22Rv1 (cell line): Measurements from ENCODE around the gene LSM8.

Source experiments
- H3K27ac ChIP-seq: fragments of 450-650 bp; 2 replicates; pipeline ENCODE4 v1.5.1; 2017
- ZFX ChIP-seq: fragments of 450-650 bp; IDR thresholded peaks from 2 replicates; pipeline ENCODE4 v1.6.1; 2017; ENCODE audit warnings: antibody characterized with exemption, borderline replicate concordance
- TF ChIP-seq, protein P1 (sequence below): fragments of 450-650 bp; IDR thresholded peaks from 2 replicates; pipeline ENCODE4 v1.5.1; 2017; ENCODE audit warnings: mild to moderate bottlenecking

The LSM8 gene

DNA sequence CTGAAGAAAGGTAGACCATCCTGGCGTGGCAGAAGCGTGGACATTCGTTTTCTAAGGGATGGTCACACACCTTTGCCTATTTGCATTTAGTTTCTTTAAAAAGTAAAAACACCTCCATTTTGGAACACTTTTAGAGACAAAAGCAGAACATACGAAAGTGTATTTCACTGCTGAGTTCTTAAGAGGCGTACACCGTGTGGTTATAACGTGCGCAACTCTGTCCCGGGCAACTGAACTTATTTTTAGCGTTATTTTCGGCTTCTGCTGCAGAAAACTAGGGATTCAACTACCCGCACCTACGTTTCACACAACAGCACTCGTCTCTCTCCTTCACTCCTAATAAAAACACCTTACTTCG is 557 bp upstream of the LSM8 start:
- TF ChIP-seq ZFX: no peak
- peak overlapping the region; percentile 87 for H3K27ac ChIP-seq

DNA sequence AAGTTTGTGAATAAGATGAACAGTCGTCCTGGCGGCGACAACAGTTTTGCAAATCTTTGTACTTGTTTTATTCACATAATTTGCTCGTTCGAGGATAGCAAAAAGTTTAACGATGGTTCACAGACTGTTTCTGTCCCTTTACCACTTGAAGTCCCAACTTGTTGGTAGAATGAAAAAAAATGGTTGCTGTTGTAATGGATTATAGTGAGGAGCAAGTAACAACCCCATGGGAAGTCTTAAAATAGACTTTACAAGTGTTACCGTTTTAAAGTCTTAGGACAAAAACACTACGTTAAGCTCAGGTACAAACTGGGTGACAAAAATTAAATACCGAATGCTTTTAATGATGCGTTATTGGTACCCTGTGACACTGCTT is 589 bp downstream of the LSM8 start:
- no peak for TF ChIP-seq ZFX
- TF ChIP-seq, protein P1, sequence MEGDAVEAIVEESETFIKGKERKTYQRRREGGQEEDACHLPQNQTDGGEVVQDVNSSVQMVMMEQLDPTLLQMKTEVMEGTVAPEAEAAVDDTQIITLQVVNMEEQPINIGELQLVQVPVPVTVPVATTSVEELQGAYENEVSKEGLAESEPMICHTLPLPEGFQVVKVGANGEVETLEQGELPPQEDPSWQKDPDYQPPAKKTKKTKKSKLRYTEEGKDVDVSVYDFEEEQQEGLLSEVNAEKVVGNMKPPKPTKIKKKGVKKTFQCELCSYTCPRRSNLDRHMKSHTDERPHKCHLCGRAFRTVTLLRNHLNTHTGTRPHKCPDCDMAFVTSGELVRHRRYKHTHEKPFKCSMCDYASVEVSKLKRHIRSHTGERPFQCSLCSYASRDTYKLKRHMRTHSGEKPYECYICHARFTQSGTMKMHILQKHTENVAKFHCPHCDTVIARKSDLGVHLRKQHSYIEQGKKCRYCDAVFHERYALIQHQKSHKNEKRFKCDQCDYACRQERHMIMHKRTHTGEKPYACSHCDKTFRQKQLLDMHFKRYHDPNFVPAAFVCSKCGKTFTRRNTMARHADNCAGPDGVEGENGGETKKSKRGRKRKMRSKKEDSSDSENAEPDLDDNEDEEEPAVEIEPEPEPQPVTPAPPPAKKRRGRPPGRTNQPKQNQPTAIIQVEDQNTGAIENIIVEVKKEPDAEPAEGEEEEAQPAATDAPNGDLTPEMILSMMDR: no peak
- H3K27ac ChIP-seq: peak overlapping the region; percentile 87

DNA sequence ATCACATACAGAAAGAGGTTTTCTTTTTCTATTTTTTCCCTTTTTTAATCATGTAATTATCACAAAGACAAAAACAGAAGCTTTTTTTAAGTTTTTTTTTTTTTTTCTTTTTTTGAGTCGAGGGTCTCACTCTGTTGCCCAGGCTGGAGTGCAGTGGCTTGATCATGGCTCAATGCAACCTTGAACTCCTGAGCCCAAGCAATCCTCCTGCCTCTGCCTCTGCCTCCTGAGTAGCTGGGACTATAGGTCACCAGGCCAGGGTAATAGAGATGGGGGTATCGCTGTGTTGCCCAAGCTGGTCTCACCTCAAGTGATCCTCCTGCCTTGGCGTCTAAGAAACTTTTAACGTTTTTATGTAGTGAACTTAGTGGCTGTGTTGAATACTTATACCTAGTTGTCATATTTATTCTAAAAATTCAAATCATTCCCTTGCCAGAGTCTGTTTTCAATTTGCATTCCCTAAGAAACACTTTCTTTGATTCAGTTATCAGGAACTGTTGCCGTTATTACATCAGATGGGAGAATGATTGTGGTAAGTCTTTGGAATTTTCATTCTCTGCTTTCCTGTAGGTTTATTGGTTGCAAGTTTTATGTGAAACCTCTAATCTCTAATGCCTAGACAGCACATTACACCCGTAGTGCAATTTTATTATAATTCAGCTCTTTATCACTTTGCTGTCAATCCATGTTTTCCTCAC is 1.3 kb downstream of the LSM8 start:
- peak overlapping the region; percentile 87; the same call in 1 of the 2 replicates for H3K27ac ChIP-seq
- TF ChIP-seq, protein P1: no peak
- no peak for TF ChIP-seq ZFX

DNA sequence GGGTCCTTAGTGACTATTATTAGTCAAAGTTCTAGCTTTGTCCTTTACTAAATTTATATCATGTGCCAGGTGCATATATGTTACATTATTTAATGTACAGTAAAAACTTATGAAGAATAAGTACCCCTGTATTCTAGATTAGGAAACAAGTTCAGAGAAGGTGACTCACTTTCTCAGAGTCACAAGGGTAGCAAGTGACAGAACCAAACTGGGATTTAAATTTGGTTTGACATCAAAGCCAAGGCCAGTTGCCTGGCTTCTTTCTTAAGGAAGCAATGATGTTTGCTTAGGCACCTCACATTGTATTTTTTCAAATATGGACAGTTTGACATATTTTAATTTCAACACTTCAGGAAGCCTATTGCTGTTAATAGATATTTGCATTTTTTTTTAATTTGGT is 2.5 kb downstream of the LSM8 start:
- TF ChIP-seq, protein P1: no peak
- TF ChIP-seq ZFX: no peak

DNA sequence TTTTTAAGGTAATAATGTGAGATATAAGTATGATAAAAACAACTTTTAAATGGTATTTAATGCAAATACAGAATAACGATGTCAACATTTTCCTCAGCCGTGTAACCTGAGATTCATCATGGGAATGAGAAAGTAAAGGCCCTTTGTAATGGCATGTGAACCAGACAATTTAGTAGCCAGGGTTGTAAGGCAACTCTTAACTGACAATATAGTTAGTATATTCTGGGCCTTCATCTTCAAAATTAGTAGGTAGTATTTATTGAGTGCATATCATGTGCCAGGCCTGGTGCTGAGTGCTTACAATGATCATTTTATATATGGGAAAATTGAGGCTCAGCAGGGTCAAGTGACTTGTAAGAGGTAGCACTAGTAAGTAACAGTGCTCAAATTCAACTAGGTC is 10.6 kb downstream of the LSM8 start:
- peak overlapping the region; percentile 36 for H3K27ac ChIP-seq
- TF ChIP-seq, protein P1: no peak
- TF ChIP-seq ZFX: no peak

More for the DNA sequence above, 2.5 kb downstream of the LSM8 start:
- H3K27ac ChIP-seq: no peak overlapping the region

DNA sequence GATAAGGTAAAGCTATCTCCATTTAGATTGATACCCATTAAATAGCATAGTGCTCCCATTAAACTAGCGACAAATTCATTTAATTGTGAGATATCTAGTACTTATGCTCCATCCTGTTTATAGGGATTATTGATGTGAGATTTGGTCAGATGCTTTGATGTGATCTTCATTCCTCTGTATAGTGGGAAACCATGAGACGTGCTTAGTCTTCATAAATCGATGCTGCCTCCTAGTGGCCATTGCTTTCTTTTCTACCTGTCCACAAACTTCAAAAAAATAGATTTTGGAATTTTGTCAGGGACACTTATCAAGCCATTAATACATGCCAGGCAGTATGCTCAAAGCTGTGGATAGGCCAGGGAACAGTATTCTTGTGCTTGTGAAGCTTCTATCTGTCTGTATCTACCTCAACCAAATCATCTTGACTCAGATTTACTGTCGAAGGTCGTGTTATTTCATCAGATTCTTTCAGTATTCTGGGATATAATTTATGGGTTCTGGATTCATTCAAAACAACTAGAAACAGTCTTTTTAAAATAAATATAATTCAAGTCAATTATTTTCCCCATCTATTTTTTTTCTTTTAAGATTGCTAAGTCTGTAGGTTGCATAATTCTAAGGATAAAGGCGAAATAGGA is 12.0 kb downstream of the LSM8 start:
- TF ChIP-seq, protein P1: peak; percentile 97
- no peak for TF ChIP-seq ZFX
- no peak overlapping the region for H3K27ac ChIP-seq

DNA sequence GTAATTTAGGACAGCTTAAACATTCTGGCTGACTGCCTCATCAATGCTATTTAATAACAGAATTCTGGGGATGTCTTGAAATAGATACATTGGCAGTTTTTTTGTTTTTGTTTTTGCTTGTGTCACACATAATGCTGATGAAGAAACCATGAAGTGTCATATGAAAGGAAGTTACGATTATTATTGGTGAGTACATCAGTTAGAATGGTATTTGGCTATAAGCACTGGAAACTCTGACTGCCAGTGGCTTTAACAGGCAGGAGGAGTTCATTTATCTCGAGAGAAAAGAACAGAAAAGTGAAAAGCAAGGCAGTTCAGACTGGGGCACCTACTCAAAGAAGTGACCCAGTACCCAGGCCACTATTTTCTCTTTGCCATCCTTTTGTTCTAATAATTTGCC is 18.1 kb downstream of the LSM8 start:
- no peak overlapping the region for H3K27ac ChIP-seq
- TF ChIP-seq, protein P1: no peak
- TF ChIP-seq ZFX: no peak
